Caco-2 (cell line): Measurements from ENCODE around the gene ULK3. TPM values are rescaled to one million over a fixed set of nuclear protein-coding genes. Genes with fewer than 3 reads are reported as not detected.

ENCODE experiments used
- BruUV-seq: library from RNA; stranded (reverse); fragments of 400-500 nt; replicated peaks from 2 replicates; lab custom pipeline; 2021; lab: Mats Ljungman, UMichigan
- CTCF ChIA-PET: fragments of 300-600 bp; sonication (Branson Sonifier 250); formaldehyde crosslinking; loops from one replicate; lab custom pipeline; 2022; ENCODE audit warnings: antibody characterized with exemption; lab: Charles Lee
- POLR2A ChIA-PET: fragments of 300-600 bp; sonication (Branson Sonifier 250); formaldehyde crosslinking; loops from one replicate; lab custom pipeline; 2022; ENCODE audit warnings: antibody characterized with exemption; lab: Charles Lee
- DNase-seq, 2 experiments: peaks; one replicate each; pipeline versions ENCODE4 v3.0.0 to v3.0.0-alpha.2; 2020 to 2022
- H3K27me3 ChIP-seq: replicated peaks from 2 replicates; pipeline ENCODE4 v1.6.0; 2011; ENCODE audit warnings: low read length; ENCODE audit not compliant: control insufficient read depth, insufficient read depth
- H3K36me3 ChIP-seq: 2 replicates; pipeline ENCODE4 v1.5.1; 2011; ENCODE audit warnings: low read length; ENCODE audit not compliant: control insufficient read depth, insufficient read depth
- H3K4me1 ChIP-seq: fragments of 250-450 bp; sonication (Bioruptor Pico); 2 replicates; pipeline ENCODE4 v1.5.1; 2020; ENCODE audit warnings: mild to moderate bottlenecking
- H3K4me3 ChIP-seq: 2 replicates; pipeline ENCODE4 v1.5.1; 2011; ENCODE audit warnings: low read depth, mild to moderate bottlenecking, control low read depth, low read length
- H3K9me3 ChIP-seq: fragments of 250-450 bp; sonication (Bioruptor Pico); 2 replicates; pipeline ENCODE4 v1.5.1; 2020; ENCODE audit warnings: mild to moderate bottlenecking, moderate library complexity
- H3K27ac Mint-ChIP-seq: one replicate; pipeline ENCODE4 v1.8.0; 2022; ENCODE audit warnings: mixed read lengths; ENCODE audit not compliant: unreplicated experiment
- H3K27me3 Mint-ChIP-seq: one replicate; pipeline ENCODE4 v1.8.0; 2022; ENCODE audit warnings: mixed read lengths; ENCODE audit not compliant: insufficient read depth, unreplicated experiment
- H3K36me3 Mint-ChIP-seq: one replicate; pipeline ENCODE4 v1.8.0; 2022; ENCODE audit warnings: mild to moderate bottlenecking, mixed read lengths; ENCODE audit not compliant: insufficient read depth, unreplicated experiment
- H3K4me1 Mint-ChIP-seq: one replicate; pipeline ENCODE4 v1.8.0; 2022; ENCODE audit warnings: low read depth, mixed read lengths; ENCODE audit not compliant: unreplicated experiment
- H3K4me3 Mint-ChIP-seq: one replicate; pipeline ENCODE4 v1.8.0; 2022; ENCODE audit warnings: mild to moderate bottlenecking, moderate library complexity, mixed read lengths; ENCODE audit not compliant: unreplicated experiment
- H3K9me3 Mint-ChIP-seq: one replicate; pipeline ENCODE4 v1.8.0; 2022; ENCODE audit warnings: mixed read lengths; ENCODE audit not compliant: unreplicated experiment
- CTCF ChIP-seq, 2 experiments: fragments of 200-600 bp in 1 of 2; IDR thresholded peaks; 1 replicate in 1 of 2; 2 replicates in 1 of 2; pipeline versions ENCODE4 v1.5.1 to v1.8.0; 2011 to 2022; ENCODE audit warnings: antibody characterized with exemption in 1 of 2, control low read depth in 1 of 2, inconsistent platforms in 1 of 2, low read depth in 1 of 2, low read length in 1 of 2, mild to moderate bottlenecking in 1 of 2, moderate library complexity in 1 of 2; ENCODE audit not compliant: insufficient read depth in 1 of 2, severe bottlenecking in 1 of 2, unreplicated experiment in 1 of 2
- intact Hi-C: fragments of 100-400 bp; cut with micrococcal nuclease; formaldehyde crosslinking; loops from one replicate; pipeline ENCODE4 v1.10.0; 2022; ENCODE audit not compliant: unreplicated experiment
- total RNA-seq: library from RNA; stranded (reverse); gene quantifications from 2 replicates; pipeline ENCODE4 v1.2.3, GENCODE V29; 2022

ULK3 gene
- total RNA-seq, 1 experiment from 2014 or later = 33.4 TPM

- Mint-ChIP-seq H3K36me3 (peaks cover 5% of the 10 kb centered on the region), H3K27ac (no peak overlapping the region), H3K4me1 (peaks cover 15% of the 10 kb centered on the region), H3K4me3 (no peak overlapping the region), H3K27me3 (no peaks in the 10 kb centered on the region), H3K9me3 (peaks cover 9% of the 10 kb centered on the region)
- ChIA-PET CTCF (no interaction called here), POLR2A (no interaction called here)
- BruUV-seq = no TSS peak
- Histone ChIP-seq H3K36me3 (no peaks in the 10 kb centered on the region), H3K27me3 (no peaks in the 10 kb centered on the region), H3K9me3 (peaks cover 13% of the 10 kb centered on the region), H3K4me3 (no peak overlapping the region), H3K4me1 (peaks cover 5% of the 10 kb centered on the region; the same call in 1 of the 2 replicates)
- intact Hi-C loops = no loop called here
- DNase-seq = no peak
- TF ChIP-seq CTCF (IDR thresholded peaks at IDR 0.05; ENCODE audit: insufficient read depth in 1 of 2, low read depth in 1 of 2, low read length in 1 of 2, severe bottlenecking in 1 of 2, unreplicated experiment in 1 of 2) = no peak
Observed at GRCh38 chr15:74884428-74885223, 41.7 kb upstream of the ULK3 start.

GRCh38 chr15:74882528-74882927 is 39.6 kb upstream of the ULK3 start:
- Histone ChIP-seq H3K4me1 (peaks cover 5% of the 10 kb centered on the region; the same call in 1 of the 2 replicates), H3K4me3 (no peak overlapping the region), H3K27me3 (no peaks in the 10 kb centered on the region), H3K36me3 (no peaks in the 10 kb centered on the region), H3K9me3 (peaks cover 13% of the 10 kb centered on the region)
- Mint-ChIP-seq H3K9me3 (peaks cover 9% of the 10 kb centered on the region), H3K27ac (no peak overlapping the region), H3K27me3 (no peaks in the 10 kb centered on the region), H3K36me3 (peaks cover 5% of the 10 kb centered on the region), H3K4me3 (no peak overlapping the region), H3K4me1 (peaks cover 6% of the 10 kb centered on the region)
- ChIA-PET POLR2A (no interaction called here), CTCF (interaction anchor here (1.5 kb wide), 1 partner anchor 19 kb away, joined by 4 read pairs; no protein-coding TSS in a partner anchor)
- intact Hi-C loops = no loop called here
- no peak for DNase-seq
- BruUV-seq = no TSS peak
- no peak for TF ChIP-seq CTCF (IDR thresholded peaks at IDR 0.05; ENCODE audit: insufficient read depth in 1 of 2, low read depth in 1 of 2, low read length in 1 of 2, severe bottlenecking in 1 of 2, unreplicated experiment in 1 of 2)

- Histone ChIP-seq H3K4me3 (no peak overlapping the region), H3K4me1 (no peaks in the 10 kb centered on the region), H3K9me3 (peaks cover 13% of the 10 kb centered on the region), H3K27me3 (no peaks in the 10 kb centered on the region), H3K36me3 (no peaks in the 10 kb centered on the region)
- BruUV-seq = no TSS peak
- no peaks in the 10 kb centered on the region for H3K27me3 Mint-ChIP-seq
- H3K9me3 Mint-ChIP-seq = peaks cover 9% of the 10 kb centered on the region
- H3K36me3 Mint-ChIP-seq = peaks cover 5% of the 10 kb centered on the region
- TF ChIP-seq CTCF (IDR thresholded peaks at IDR 0.05; ENCODE audit: insufficient read depth in 1 of 2, low read depth in 1 of 2, low read length in 1 of 2, severe bottlenecking in 1 of 2, unreplicated experiment in 1 of 2) = no peak
- no peak overlapping the region for H3K27ac Mint-ChIP-seq
- intact Hi-C loops = no loop called here
- no peaks in the 10 kb centered on the region for H3K4me1 Mint-ChIP-seq
- H3K4me3 Mint-ChIP-seq = no peak overlapping the region
- DNase-seq = no peak
- ChIA-PET POLR2A (no interaction called here), CTCF (no interaction called here)
Observed at GRCh38 chr15:74878273-74878672, 35.3 kb upstream of the ULK3 start.
